NCI-H2171 treated with DMSO at 0.1 percent for 48 hours (cell line): ENCODE data around the gene BTC.
"Not testable (repeated sequence)": the region's sequence is repeated elsewhere in the genome, so short reads cannot be mapped to it uniquely, and the experiment has no call there.

Experiments used
- DNase-seq: peaks from one replicate; lab custom pipeline; 2025; lab: John Stamatoyannopoulos, UW

BTC gene

DNA sequence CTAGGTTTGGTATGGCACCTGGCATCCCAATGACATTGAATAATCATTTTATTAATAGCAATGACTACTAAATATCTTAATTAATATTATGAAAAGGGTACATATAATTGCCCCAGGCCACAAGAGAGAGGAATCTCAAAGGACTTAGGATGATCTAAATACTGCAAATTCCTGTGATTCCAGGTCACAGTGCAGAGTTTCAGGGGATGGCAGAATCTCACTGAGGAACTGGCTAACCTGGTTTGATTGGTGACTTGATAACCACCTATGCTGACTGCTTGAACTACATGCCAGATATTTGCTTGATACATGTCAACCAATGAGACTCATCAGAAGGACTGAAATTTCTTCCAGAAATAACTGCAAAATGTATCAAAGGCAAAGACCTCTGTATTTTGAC is 37.2 kb downstream of the BTC start:
- no peak for DNase-seq

DNA sequence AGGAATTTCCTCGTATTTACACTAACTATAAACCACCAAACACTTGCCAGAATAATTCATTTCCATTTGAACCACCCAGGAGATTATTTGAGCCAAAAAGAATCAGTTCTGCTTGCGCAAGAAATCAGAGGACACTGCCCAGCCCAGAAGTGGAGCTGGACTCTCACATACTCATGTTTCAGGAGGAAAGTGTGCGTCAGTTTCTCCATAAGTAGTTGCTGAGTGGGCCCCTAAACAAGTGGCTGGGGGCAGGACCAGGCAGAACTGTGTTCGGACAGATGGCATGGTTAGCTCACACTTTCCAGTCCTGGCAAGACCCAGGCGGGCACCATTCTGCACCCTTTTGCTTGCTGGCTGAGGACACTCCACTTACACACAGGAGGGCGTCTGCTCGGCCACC is 38.8 kb downstream of the BTC start:
- DNase-seq: no peak

DNA sequence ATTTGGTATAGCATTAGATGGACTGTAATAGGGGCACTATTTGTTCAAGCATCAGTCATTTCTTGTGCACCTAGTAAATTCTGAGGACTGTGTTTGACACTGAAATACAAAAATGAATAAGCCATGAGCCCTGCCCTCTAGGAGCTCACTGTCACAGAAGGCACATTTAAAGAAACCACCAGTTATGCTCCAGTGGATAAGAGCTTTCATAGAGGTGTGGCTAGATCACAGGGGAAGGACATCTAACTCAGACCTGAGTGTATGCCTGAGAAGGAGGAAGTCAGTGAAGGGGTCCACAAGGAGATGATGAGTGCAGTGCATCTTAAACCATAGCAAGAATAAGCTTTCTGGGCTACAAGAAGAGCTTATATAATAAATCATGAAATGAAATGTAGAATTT is 40.1 kb downstream of the BTC start:
- no peak for DNase-seq

GRCh38 chr4:74752798-74753197 is 41.5 kb downstream of the BTC start:
- no peak for DNase-seq

DNA sequence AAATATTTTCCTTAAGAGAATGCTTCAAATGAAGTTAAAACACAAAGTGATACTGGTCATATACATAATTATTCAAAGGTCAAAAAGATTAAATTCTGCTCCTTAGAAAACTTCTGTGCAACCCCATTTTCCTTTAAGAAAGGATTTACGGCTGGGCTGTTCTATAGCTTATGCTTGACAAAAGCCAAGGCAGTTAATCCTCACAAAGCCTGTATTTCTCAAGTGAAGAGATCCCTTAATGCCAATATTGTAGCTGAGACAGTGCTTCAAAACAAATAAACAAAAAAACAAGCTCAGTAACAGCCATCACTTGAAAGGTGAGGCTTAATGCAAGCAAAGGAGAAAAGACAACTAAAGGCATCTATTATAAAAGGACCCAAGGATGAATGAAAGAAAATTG is 42.5 kb downstream of the BTC start:
- DNase-seq: no peak

DNA sequence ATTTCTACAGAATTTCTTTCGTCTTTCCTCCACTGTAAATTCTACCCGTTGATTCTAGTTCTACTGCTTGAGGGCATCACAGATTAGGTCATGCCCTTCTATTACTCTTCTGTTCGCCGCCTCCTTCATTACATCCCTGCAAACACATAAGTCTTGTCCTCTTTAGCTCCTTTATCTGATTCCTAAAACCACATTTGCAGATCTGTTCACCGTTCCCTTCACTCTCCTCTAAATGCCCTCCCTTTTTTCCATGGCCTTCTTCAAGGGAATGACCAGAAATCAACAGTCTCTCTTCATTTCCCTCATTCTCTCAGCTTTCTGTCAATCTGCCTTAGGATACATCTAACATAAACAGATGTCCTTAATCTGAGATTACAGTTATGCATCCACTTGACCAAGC is 43.1 kb downstream of the BTC start:
- DNase-seq: peak; percentile 28

DNA sequence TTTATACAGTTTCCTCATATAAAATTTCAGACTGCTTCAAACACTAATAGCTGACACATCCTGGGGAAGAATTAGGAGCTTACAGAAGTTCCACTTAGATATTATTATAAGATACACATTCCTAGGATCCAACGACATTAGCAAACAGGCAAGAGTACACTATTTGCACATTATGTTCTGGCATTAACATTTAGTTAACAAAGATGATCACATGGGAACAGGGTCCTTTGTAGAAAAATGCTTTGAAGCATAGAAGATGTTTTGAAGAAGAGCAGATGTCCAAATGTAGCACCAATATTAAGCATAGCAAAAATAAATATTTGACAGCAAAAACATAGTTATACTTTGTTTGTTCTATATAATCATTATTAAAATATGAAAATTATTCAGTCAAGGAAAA is 52.1 kb downstream of the BTC start:
- DNase-seq: no peak

GRCh38 chr4:74738464-74739143 is 55.7 kb downstream of the BTC start:
- DNase-seq: peak; percentile 46

GRCh38 chr4:74734995-74735394 is 59.3 kb downstream of the BTC start:
- DNase-seq: no peak

GRCh38 chr4:74733756-74734155 is 60.6 kb downstream of the BTC start:
- DNase-seq: peak; percentile 69

GRCh38 chr4:74724979-74725378 is 69.3 kb downstream of the BTC start:
- no peak for DNase-seq

GRCh38 chr4:74716436-74716765 is 77.9 kb downstream of the BTC start:
- DNase-seq: no peak

GRCh38 chr4:74715706-74716435 is 78.5 kb downstream of the BTC start:
- DNase-seq: no peak

- no peak for DNase-seq
Measured at GRCh38 chr4:74714611-74715130, 79.7 kb downstream of the BTC start.

DNA sequence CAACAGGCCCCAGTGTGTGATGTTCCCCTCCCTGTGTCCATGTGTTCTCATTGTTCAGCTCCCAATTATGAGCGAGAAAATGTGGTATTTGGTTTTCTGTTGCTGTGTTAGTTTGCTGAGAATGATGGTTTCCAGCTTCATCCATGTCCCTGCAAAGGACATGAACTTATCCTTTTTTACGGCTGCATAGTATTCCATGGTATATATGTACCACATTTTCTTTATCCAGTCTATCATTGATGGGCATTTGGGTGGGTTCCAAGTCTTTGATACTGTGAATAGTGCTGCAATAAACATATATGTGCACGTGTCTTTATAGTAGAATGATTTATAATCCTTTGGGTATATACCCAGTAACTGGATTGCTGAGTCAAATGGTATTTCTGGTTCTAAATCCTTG is 86.2 kb downstream of the BTC start:
- not testable (repeated sequence) for DNase-seq
